ENCODE data around the gene TLR1. TPM values are rescaled to one million over a fixed set of nuclear protein-coding genes. Genes with fewer than 3 reads are reported as not detected.

The TLR1 gene
- total RNA-seq, 4 donors from 2014 or later = 0.20 to 14.0 (median 6.1) TPM

GRCh38 chr4:38805530-38806145 lies 1.0 kb upstream of the TLR1 start:
- Histone ChIP-seq H3K27ac (peak overlapping the region; percentile 63 to 78 (median 72)), H3K36me3 (no peaks in the 10 kb centered on the region), H3K4me1 (peaks cover 0 to 24% (median 11%) of the 10 kb centered on the region in 4 donors), H3K9me3 (no peaks in the 10 kb centered on the region), H3K27me3 (no peaks in the 10 kb centered on the region), H3K4me3 (peak overlapping the region in 1 of 4 donors; percentile 37)
- WGBS, 2 donors (ENCODE audit: low coverage in 1 of 2) = 36 to 38% methylated on average over 3 to 5 of the region's 5 CpGs
- in situ Hi-C loops (cut with MboI; ENCODE audit: low pct_ligation_motif_present in 1 of 4, low pct_unique_long_range_greater_than_20kb in 1 of 4, low sequenced_read_pairs in 3 of 4) = no loop called here
- TF ChIP-seq POLR2AphosphoS5 (IDR thresholded peaks at IDR 0.05) (peak in 1 of 3 donors; percentile 13), POLR2A (IDR thresholded peaks at IDR 0.05) (no peak)
- peak; percentile 48 for DNase-seq
- intact Hi-C loops (cut with DNase I; ENCODE audit: low total_unique reads) = no loop called here

DNA sequence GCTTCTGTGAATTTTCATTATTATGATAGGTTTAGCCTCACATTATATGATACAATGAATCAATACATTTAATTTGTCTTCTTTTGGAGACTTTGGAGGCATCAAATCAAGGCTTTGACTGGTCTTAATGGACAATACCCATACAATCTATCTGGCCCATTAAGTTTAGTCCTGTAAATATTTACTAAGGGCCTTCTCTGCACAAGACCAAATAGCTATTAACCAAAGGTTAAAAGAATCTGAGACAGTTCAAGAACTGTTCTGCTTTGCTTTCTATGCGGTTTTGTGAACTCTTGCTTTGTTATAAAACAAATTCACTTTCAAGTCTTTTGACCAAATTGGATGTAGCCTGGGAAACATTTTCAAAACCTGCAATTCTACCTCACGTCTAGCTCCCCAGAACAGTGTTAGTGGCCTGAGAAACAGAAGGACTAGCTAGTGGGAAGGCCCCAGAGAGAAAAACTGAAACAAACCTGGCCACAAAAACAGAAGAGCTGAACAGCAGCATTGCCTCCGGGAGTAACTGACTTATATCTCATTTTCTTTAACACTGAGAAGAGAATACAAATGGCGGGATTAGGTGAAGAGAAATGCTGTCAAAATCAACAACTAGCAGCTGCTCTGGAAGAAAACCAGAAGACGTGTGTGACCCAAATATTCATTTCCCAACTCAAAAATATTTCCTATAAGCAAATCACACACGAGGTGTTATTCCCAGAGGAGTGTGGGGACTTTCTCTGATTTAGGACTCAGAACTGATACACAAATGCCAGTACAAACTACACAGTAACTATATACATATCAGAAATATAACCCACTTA lies 548 bp downstream of the TLR1 start:
- H3K27me3 ChIP-seq = no peaks in the 10 kb centered on the region
- no peak for DNase-seq
- in situ Hi-C loops (cut with MboI; ENCODE audit: low pct_ligation_motif_present in 1 of 4, low pct_unique_long_range_greater_than_20kb in 1 of 4, low sequenced_read_pairs in 3 of 4) (no loop called here), intact Hi-C loops (cut with DNase I; ENCODE audit: low total_unique reads) (no loop called here)
- TF ChIP-seq, protein P1, sequence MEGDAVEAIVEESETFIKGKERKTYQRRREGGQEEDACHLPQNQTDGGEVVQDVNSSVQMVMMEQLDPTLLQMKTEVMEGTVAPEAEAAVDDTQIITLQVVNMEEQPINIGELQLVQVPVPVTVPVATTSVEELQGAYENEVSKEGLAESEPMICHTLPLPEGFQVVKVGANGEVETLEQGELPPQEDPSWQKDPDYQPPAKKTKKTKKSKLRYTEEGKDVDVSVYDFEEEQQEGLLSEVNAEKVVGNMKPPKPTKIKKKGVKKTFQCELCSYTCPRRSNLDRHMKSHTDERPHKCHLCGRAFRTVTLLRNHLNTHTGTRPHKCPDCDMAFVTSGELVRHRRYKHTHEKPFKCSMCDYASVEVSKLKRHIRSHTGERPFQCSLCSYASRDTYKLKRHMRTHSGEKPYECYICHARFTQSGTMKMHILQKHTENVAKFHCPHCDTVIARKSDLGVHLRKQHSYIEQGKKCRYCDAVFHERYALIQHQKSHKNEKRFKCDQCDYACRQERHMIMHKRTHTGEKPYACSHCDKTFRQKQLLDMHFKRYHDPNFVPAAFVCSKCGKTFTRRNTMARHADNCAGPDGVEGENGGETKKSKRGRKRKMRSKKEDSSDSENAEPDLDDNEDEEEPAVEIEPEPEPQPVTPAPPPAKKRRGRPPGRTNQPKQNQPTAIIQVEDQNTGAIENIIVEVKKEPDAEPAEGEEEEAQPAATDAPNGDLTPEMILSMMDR (IDR thresholded peaks at IDR 0.05) = no peak
- no peak for TF ChIP-seq POLR2A (IDR thresholded peaks at IDR 0.05)
- TF ChIP-seq EP300 (IDR thresholded peaks at IDR 0.05; ENCODE audit: low read depth) = no peak
- TF ChIP-seq POLR2AphosphoS5 (IDR thresholded peaks at IDR 0.05) = no peak
- 3 to 22% methylated on average over 4 to 6 of the region's 6 CpGs for WGBS, 2 donors (ENCODE audit: low coverage in 1 of 2)
- no peaks in the 10 kb centered on the region for H3K9me3 ChIP-seq
- H3K36me3 ChIP-seq = peaks cover 0 to 3% (median 0%) of the 10 kb centered on the region in 4 donors
- H3K4me3 ChIP-seq = peak overlapping the region in 3 of 4 donors; percentile 19 to 37 (median 22)
- H3K4me1 ChIP-seq = peaks cover 0 to 24% (median 11%) of the 10 kb centered on the region in 4 donors
- H3K27ac ChIP-seq = peak overlapping the region; percentile 63 to 78 (median 72)

DNA sequence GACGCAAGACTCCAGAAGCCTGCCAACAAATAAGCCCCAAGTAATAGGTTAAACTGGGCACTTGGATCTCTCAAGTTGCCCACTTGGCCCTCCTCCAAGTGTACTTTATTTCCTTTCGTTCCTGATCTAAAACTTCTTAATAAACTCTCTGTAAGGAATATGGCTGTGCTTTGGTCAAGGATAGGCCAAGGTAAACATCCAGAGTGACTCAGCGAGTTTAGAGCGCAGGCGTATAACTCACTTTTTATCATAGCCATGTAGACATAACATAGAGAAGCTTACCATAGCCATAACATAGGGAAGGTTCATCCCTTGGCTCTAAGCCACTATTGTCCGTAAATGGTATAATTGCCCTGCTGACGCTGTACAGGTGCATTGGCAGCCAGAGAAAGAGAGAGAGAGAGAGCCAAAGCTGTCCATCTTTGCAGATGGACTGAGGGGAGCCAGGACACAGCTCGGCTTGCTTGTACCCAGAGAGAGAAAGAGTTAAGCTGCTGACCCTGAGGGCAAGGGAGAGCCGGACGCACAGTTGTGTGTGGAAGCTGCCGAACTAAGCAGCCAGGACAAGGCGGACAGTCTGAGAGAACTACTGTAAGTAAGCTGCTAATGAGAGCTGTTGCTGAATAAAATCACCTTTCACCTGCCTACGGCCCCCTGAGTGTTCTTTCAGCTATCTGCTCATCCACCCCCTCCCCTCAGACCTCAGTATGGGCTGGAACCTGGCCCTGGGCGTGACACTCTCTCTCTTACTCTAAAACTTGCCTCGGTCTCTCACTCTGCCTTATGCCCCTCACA lies 1.8 kb downstream of the TLR1 start:
- intact Hi-C loops (cut with DNase I; ENCODE audit: low total_unique reads) = no loop called here
- H3K36me3 ChIP-seq = peaks cover 0 to 7% (median 2%) of the 10 kb centered on the region in 4 donors

GRCh38 chr4:38800961-38801450 lies 3.6 kb downstream of the TLR1 start:
- intact Hi-C loops (cut with DNase I; ENCODE audit: low total_unique reads) (no loop called here), in situ Hi-C loops (cut with MboI; ENCODE audit: low pct_ligation_motif_present in 1 of 4, low pct_unique_long_range_greater_than_20kb in 1 of 4, low sequenced_read_pairs in 3 of 4) (no loop called here)
- WGBS, 2 donors (ENCODE audit: low coverage in 1 of 2) = 67 to 92% methylated on average over 1 to 3 of the region's 3 CpGs
- H3K4me3 ChIP-seq = no peak overlapping the region
- TF ChIP-seq EP300 (IDR thresholded peaks at IDR 0.05; ENCODE audit: low read depth) = no peak
- no peak for TF ChIP-seq POLR2A (IDR thresholded peaks at IDR 0.05)
- TF ChIP-seq, protein P1 (IDR thresholded peaks at IDR 0.05) = no peak
- TF ChIP-seq POLR2AphosphoS5 (IDR thresholded peaks at IDR 0.05) = no peak
- peaks cover 0 to 7% (median 3%) of the 10 kb centered on the region in 4 donors for H3K36me3 ChIP-seq
- H3K27ac ChIP-seq = no peak overlapping the region
- peaks cover 0 to 24% (median 11%) of the 10 kb centered on the region in 4 donors for H3K4me1 ChIP-seq
- no peak for DNase-seq
- no peaks in the 10 kb centered on the region for H3K27me3 ChIP-seq
- H3K9me3 ChIP-seq = no peaks in the 10 kb centered on the region

More for the DNA sequence above, 1.8 kb downstream of the TLR1 start:
- TF ChIP-seq POLR2AphosphoS5 (IDR thresholded peaks at IDR 0.05) = no peak
- TF ChIP-seq, protein P1 (IDR thresholded peaks at IDR 0.05) = no peak
- TF ChIP-seq EP300 (IDR thresholded peaks at IDR 0.05; ENCODE audit: low read depth) = no peak
- no peak for TF ChIP-seq POLR2A (IDR thresholded peaks at IDR 0.05)
- in situ Hi-C loops (cut with MboI; ENCODE audit: low pct_ligation_motif_present in 1 of 4, low pct_unique_long_range_greater_than_20kb in 1 of 4, low sequenced_read_pairs in 3 of 4) = no loop called here
- H3K27ac ChIP-seq = no peak overlapping the region
- H3K4me1 ChIP-seq = peaks cover 0 to 24% (median 11%) of the 10 kb centered on the region in 4 donors
- DNase-seq = no peak
- H3K4me3 ChIP-seq = peak overlapping the region in 1 of 4 donors; percentile 2
- no peaks in the 10 kb centered on the region for H3K27me3 ChIP-seq
- H3K9me3 ChIP-seq = no peaks in the 10 kb centered on the region
- WGBS, 2 donors (ENCODE audit: low coverage in 1 of 2) = 91 to 95% methylated on average over 8 to 15 of the region's 15 CpGs

Data from transverse colon (tissue), 4 donors.